Sigmoid colon (tissue), 4 donors: ENCODE data around the gene CDH23.

Experiments used
- EP300 ChIP-seq, 4 donors: sonication (generic); formaldehyde crosslinking; IDR thresholded peaks; one replicate each; pipeline ENCODE4 v1.6.1; 2017; ENCODE audit warnings: antibody characterized with exemption in 4 of 4
- POLR2A ChIP-seq, 2 donors: fragments of 450-650 bp; IDR thresholded peaks; one replicate each; pipeline ENCODE4 v1.6.1; 2016; ENCODE audit warnings: antibody characterized with exemption in 2 of 2, mild to moderate bottlenecking in 2 of 2, moderate library complexity in 2 of 2
- POLR2AphosphoS5 ChIP-seq, 4 donors: sonication (generic); formaldehyde crosslinking; IDR thresholded peaks; one replicate each; pipeline ENCODE4 v1.6.1; 2017; ENCODE audit warnings: antibody characterized with exemption in 4 of 4
- TF ChIP-seq, protein P1 (sequence below), 4 experiments: fragments of 450-650 bp in 3 of 4; fragments of 200-600 bp in 1 of 4; IDR thresholded peaks; one replicate each; pipeline ENCODE4 v1.5.1; 2016 to 2019; ENCODE audit warnings: antibody characterized with exemption in 4 of 4, mild to moderate bottlenecking in 3 of 4, moderate library complexity in 2 of 4

DNA sequence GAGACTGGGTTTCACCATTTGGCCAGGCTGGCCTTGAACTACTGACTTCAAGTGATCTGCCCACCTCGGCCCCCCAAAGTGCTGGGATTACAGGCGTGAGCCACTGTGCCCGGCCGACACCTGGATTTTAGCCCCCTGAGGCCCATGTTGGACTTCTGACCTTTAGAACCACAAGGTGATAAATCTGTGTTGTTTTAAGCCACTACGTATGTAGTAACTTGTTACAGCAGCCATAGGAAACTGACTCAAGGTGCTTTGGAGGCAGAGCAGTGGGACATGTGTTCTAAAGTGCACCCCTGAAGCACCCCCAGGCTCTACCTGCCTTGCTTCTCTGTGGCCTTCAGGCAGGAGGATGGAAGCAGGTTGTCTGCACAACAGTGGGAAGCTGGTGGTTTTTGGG, 128.4 kb downstream of the CDH23 start:
- TF ChIP-seq POLR2A (IDR thresholded peaks at IDR 0.05): no peak
- TF ChIP-seq, protein P1, sequence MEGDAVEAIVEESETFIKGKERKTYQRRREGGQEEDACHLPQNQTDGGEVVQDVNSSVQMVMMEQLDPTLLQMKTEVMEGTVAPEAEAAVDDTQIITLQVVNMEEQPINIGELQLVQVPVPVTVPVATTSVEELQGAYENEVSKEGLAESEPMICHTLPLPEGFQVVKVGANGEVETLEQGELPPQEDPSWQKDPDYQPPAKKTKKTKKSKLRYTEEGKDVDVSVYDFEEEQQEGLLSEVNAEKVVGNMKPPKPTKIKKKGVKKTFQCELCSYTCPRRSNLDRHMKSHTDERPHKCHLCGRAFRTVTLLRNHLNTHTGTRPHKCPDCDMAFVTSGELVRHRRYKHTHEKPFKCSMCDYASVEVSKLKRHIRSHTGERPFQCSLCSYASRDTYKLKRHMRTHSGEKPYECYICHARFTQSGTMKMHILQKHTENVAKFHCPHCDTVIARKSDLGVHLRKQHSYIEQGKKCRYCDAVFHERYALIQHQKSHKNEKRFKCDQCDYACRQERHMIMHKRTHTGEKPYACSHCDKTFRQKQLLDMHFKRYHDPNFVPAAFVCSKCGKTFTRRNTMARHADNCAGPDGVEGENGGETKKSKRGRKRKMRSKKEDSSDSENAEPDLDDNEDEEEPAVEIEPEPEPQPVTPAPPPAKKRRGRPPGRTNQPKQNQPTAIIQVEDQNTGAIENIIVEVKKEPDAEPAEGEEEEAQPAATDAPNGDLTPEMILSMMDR (IDR thresholded peaks at IDR 0.05): no peak
- TF ChIP-seq EP300 (IDR thresholded peaks at IDR 0.05): no peak
- TF ChIP-seq POLR2AphosphoS5 (IDR thresholded peaks at IDR 0.05): no peak
